PFSK-1 (cell line): ENCODE measurements around the gene EEF1AKMT3.

Experiments used
- REST ChIP-seq, 2 experiments: IDR thresholded peaks; 2 replicates each; pipeline versions ENCODE4 v1.6.1 to v1.8.0; 2011 to 2012; ENCODE audit warnings: low read depth in 2 of 2, low read length in 2 of 2, control low read depth in 1 of 2, inconsistent platforms in 1 of 2, mild to moderate bottlenecking in 1 of 2, moderate library complexity in 1 of 2; ENCODE audit not compliant: insufficient read depth in 1 of 2
- SIN3A ChIP-seq: IDR thresholded peaks from 2 replicates; pipeline ENCODE4 v1.6.1; 2012; ENCODE audit warnings: mild to moderate bottlenecking, low read length, moderate library complexity, borderline replicate concordance; ENCODE audit not compliant: insufficient read depth
- TAF1 ChIP-seq: IDR thresholded peaks from 2 replicates; pipeline ENCODE4 v1.6.1; 2012; ENCODE audit warnings: low read length, control low read depth, borderline replicate concordance; ENCODE audit not compliant: insufficient read depth

- TF ChIP-seq TAF1 (no peak), REST (IDR thresholded peaks at IDR 0.05; ENCODE audit: insufficient read depth in 1 of 2, low read depth in 2 of 2, low read length in 2 of 2) (no peak), SIN3A (no peak)
Measured at GRCh38 chr12:57724003-57724935, 48.1 kb upstream of the EEF1AKMT3 start.
